Stimulated activated CD4-positive, alpha-beta T cell treated with anti-CD3 and anti-CD28 coated beads, Interleukin-12 subunit alpha, Interleukin-12 subunit beta, amount 100 ng/mL, for 4 hours (primary cell): Measurements from ENCODE around the gene SMIM20.
"Not testable (repeated sequence)": the region's sequence is repeated elsewhere in the genome, so short reads cannot be mapped to it uniquely, and the experiment has no call there.

Experiments
- DNase-seq: peaks from one replicate; pipeline ENCODE4 v3.0.0-alpha.2; 2020

The SMIM20 gene

GRCh38 chr4:25913851-25914669 is at the start of gene SMIM20:
TSS of gene SMIM20 (plus strand) at chr4:25914220. CDS start at chr4:25914314, 94 bp downstream.
- peak; percentile 84 for DNase-seq

GRCh38 chr4:25865586-25865985 is 48.4 kb upstream of the SMIM20 start:
- DNase-seq, result no peak

GRCh38 chr4:25866401-25866800 is 47.6 kb upstream of the SMIM20 start:
- not testable (repeated sequence) for DNase-seq

GRCh38 chr4:25867781-25868294 is 46.2 kb upstream of the SMIM20 start:
- no peak for DNase-seq

- DNase-seq, result no peak
These were observed 43.9 kb upstream of the SMIM20 start for GRCh38 chr4:25870081-25870480.

GRCh38 chr4:25872851-25873631 is 41.0 kb upstream of the SMIM20 start:
- no peak for DNase-seq

GRCh38 chr4:25873632-25874129 is 40.3 kb upstream of the SMIM20 start:
- no peak for DNase-seq

- DNase-seq, result no peak
These were observed 39.4 kb upstream of the SMIM20 start for GRCh38 chr4:25874655-25875054.

GRCh38 chr4:25875281-25875745 is 38.7 kb upstream of the SMIM20 start:
- no peak for DNase-seq

- DNase-seq, result no peak
These were observed 35.3 kb upstream of the SMIM20 start for GRCh38 chr4:25878676-25879075.

- no peak for DNase-seq
These were observed 34.9 kb upstream of the SMIM20 start for GRCh38 chr4:25879091-25879584.

GRCh38 chr4:25879587-25879986 is 34.4 kb upstream of the SMIM20 start:
- DNase-seq, result no peak

- DNase-seq, result no peak
These were observed 33.9 kb upstream of the SMIM20 start for GRCh38 chr4:25879991-25880651.

GRCh38 chr4:25881193-25881592 is 32.8 kb upstream of the SMIM20 start:
- no peak for DNase-seq

- DNase-seq, result no peak
These were observed 31.8 kb upstream of the SMIM20 start for GRCh38 chr4:25882226-25882625.

- no peak for DNase-seq
These were observed 30.5 kb upstream of the SMIM20 start for GRCh38 chr4:25883565-25883964.

GRCh38 chr4:25884031-25884782 is 29.8 kb upstream of the SMIM20 start:
- DNase-seq, result no peak

- DNase-seq, result no peak
These were observed 25.2 kb upstream of the SMIM20 start for GRCh38 chr4:25888781-25889180.

- DNase-seq, result no peak
These were observed 24.2 kb upstream of the SMIM20 start for GRCh38 chr4:25889589-25890503.

- DNase-seq, result no peak
These were observed 23.2 kb upstream of the SMIM20 start for GRCh38 chr4:25890571-25891485.
